IMR-90 (cell line): ENCODE data around the gene SECTM1. TPM values are rescaled to one million over a fixed set of nuclear protein-coding genes. Genes with fewer than 3 reads are reported as not detected.

Experiments
- ATAC-seq: fragments of 200-7000 bp; cut with Tn5 transposase; 2 replicates; pipeline ENCODE4 v1.9.1; 2020; ENCODE audit warnings: low read depth, mild to moderate bottlenecking, moderate library complexity
- BruUV-seq: library from RNA; stranded (reverse); fragments of 400-500 nt; replicated peaks from 2 replicates; lab custom pipeline; 2021; lab: Mats Ljungman, UMichigan
- CTCF ChIA-PET: fragments of 300-600 bp; formaldehyde crosslinking; extraction: SDS; loops from one replicate; lab custom pipeline; 2021; ENCODE audit warnings: antibody characterized with exemption; lab: Yijun Ruan, JAX
- POLR2A ChIA-PET: fragments of 300-600 bp; sonication (Branson Sonifier 250); formaldehyde crosslinking; loops from one replicate; lab custom pipeline; 2022; ENCODE audit warnings: antibody characterized with exemption; ENCODE audit not compliant: unreplicated experiment; lab: Charles Lee
- DNase-seq: peaks from one replicate; pipeline ENCODE4 v3.0.0; 2013
- H2AFZ ChIP-seq: replicated peaks from 2 replicates; pipeline ENCODE3; 2013; ENCODE audit warnings: low read length, mild to moderate bottlenecking; ENCODE audit not compliant: poor library complexity
- H2AK5ac ChIP-seq: 2 replicates; pipeline ENCODE4 v1.6.1; 2013; ENCODE audit warnings: low read depth, low read length, inconsistent platforms
- H2AK9ac ChIP-seq: replicated peaks from 2 replicates; pipeline ENCODE3; 2013; ENCODE audit warnings: mild to moderate bottlenecking, low read depth, low read length, moderate library complexity; ENCODE audit not compliant: poor library complexity
- H2BK120ac ChIP-seq: 2 replicates; pipeline ENCODE4 v1.6.1; 2013; ENCODE audit warnings: low read depth, low read length, inconsistent platforms
- H2BK15ac ChIP-seq: 3 replicates; pipeline ENCODE4 v1.6.1; 2013; ENCODE audit warnings: low read depth, low read length, inconsistent platforms
- H2BK20ac ChIP-seq: 2 replicates; pipeline ENCODE4 v1.6.1; 2013; ENCODE audit warnings: low read depth, mild to moderate bottlenecking, inconsistent platforms, low read length, moderate library complexity
- H2BK5ac ChIP-seq: 2 replicates; pipeline ENCODE4 v1.6.1; 2013; ENCODE audit warnings: mild to moderate bottlenecking, low read depth, low read length, inconsistent platforms; ENCODE audit not compliant: poor library complexity, severe bottlenecking
- H3K14ac ChIP-seq: replicated peaks from 2 replicates; pipeline ENCODE4 v1.6.1; 2013; ENCODE audit warnings: low read depth, low read length, inconsistent platforms
- H3K18ac ChIP-seq: 2 replicates; pipeline ENCODE4 v1.6.1; 2013; ENCODE audit warnings: low read depth, low read length, control low read depth
- H3K23ac ChIP-seq: 2 replicates; pipeline ENCODE4 v1.6.1; 2013; ENCODE audit warnings: low read depth, low read length, inconsistent platforms
- H3K27ac ChIP-seq: 2 replicates; pipeline ENCODE4 v1.5.1; 2013; ENCODE audit warnings: mild to moderate bottlenecking, control low read depth, low read length; ENCODE audit not compliant: insufficient read depth
- H3K27me3 ChIP-seq: 2 replicates; pipeline ENCODE4 v1.6.1; 2013; ENCODE audit warnings: low read length; ENCODE audit not compliant: control insufficient read depth, insufficient read depth
- H3K36me3 ChIP-seq: 2 replicates; pipeline ENCODE4 v1.6.1; 2013; ENCODE audit warnings: low read length, mixed read lengths; ENCODE audit not compliant: control insufficient read depth, insufficient read depth
- H3K4ac ChIP-seq: 2 replicates; pipeline ENCODE4 v1.6.1; 2013; ENCODE audit warnings: low read depth, low read length, inconsistent platforms
- H3K4me1 ChIP-seq: 2 replicates; pipeline ENCODE4 v1.6.1; 2013; ENCODE audit warnings: low read length, mixed read lengths; ENCODE audit not compliant: control insufficient read depth, insufficient read depth
- H3K4me2 ChIP-seq: 2 replicates; pipeline ENCODE4 v1.6.1; 2013; ENCODE audit warnings: low read depth, mild to moderate bottlenecking, control low read depth, low read length, moderate library complexity
- H3K4me3 ChIP-seq: 2 replicates; pipeline ENCODE4 v1.5.1; 2013; ENCODE audit warnings: low read depth, mild to moderate bottlenecking, control low read depth, low read length, moderate library complexity; ENCODE audit not compliant: insufficient read depth
- H3K56ac ChIP-seq: 2 replicates; pipeline ENCODE4 v1.6.1; 2013; ENCODE audit warnings: low read length, inconsistent platforms; ENCODE audit not compliant: insufficient read depth; ENCODE audit errors: extremely low read depth
- H3K79me1 ChIP-seq, 2 experiments: 2 replicates each; pipeline ENCODE4 v1.6.1; 2013; ENCODE audit warnings: low read length in 2 of 2, inconsistent platforms in 1 of 2, low read depth in 1 of 2
- H3K9ac ChIP-seq: 2 replicates; pipeline ENCODE4 v1.6.1; 2013; ENCODE audit warnings: low read depth, low read length, control low read depth
- H3K9me1 ChIP-seq: 2 replicates; pipeline ENCODE4 v1.6.1; 2013; ENCODE audit warnings: low read length, inconsistent platforms; ENCODE audit not compliant: insufficient read depth
- H3K9me3 ChIP-seq: 2 replicates; pipeline ENCODE4 v1.6.1; 2013; ENCODE audit warnings: low read length; ENCODE audit not compliant: control insufficient read depth, insufficient read depth
- H4K20me1 ChIP-seq: 2 replicates; pipeline ENCODE4 v1.6.1; 2013; ENCODE audit warnings: low read length, inconsistent platforms; ENCODE audit not compliant: insufficient read depth
- H4K5ac ChIP-seq: 2 replicates; pipeline ENCODE4 v1.6.1; 2013; ENCODE audit warnings: mild to moderate bottlenecking, low read depth, low read length, control low read depth
- H4K8ac ChIP-seq, 2 experiments: 2 replicates each; pipeline ENCODE4 v1.6.1; 2013; ENCODE audit warnings: low read depth in 2 of 2, low read length in 2 of 2, control low read depth in 1 of 2, inconsistent platforms in 1 of 2
- H4K91ac ChIP-seq: 2 replicates; pipeline ENCODE4 v1.6.1; 2013; ENCODE audit warnings: low read depth, low read length, inconsistent platforms; ENCODE audit not compliant: insufficient read depth
- POLR2A ChIP-seq: IDR thresholded peaks from 2 replicates; pipeline ENCODE4 v1.6.1; 2012; ENCODE audit warnings: mild to moderate bottlenecking, low read depth, low read length
- WGBS, 2 experiments: methylation state at CpG; one replicate each; pipeline versions ENCODE4 v1.1.5 to v1.1.7; 2013; ENCODE audit warnings: missing lambda C conversion rate in 2 of 2; ENCODE audit not compliant: insufficient read length in 1 of 2; ENCODE audit errors: extremely low coverage in 2 of 2; 5-methylcytosine and 5-hydroxymethylcytosine counted together
- dilution Hi-C: fragments of 300-500 bp; cut with HindIII; formaldehyde crosslinking; loops from one replicate; pipeline ENCODE4 v1.14.3; 2018; ENCODE audit warnings: low sequenced_read_pairs; ENCODE audit not compliant: unreplicated experiment
- in situ Hi-C: fragments of 300-500 bp; cut with MboI; formaldehyde crosslinking; loops from 3 replicates; pipeline ENCODE4 v1.14.3; 2019; ENCODE audit warnings: low sequenced_read_pairs, inconsistent platforms, mixed read lengths
- intact Hi-C: fragments of 100-400 bp; cut with micrococcal nuclease; formaldehyde crosslinking; loops from 2 replicates; pipeline ENCODE4 v1.10.0; 2022
- polyA plus RNA-seq, 3 experiments: library from polyadenylated mRNA; depleted of rRNA; stranded (reverse); fragments of >200 nt; gene quantifications; 2 replicates each; pipeline ENCODE4 v1.2.3, GENCODE V29; 2012; ENCODE audit warnings: low replicate concordance in 1 of 3
- total RNA-seq: library from RNA; depleted of rRNA; stranded (reverse); fragments of >200 nt; gene quantifications from 2 replicates; pipeline ENCODE4 v1.2.3, GENCODE V29; 2012

The SECTM1 gene
- total and polyA plus RNA-seq, 2 of the 4 experiments (the other 2 are of a cell fraction) = 2.3 to 4.4 TPM

GRCh38 chr17:82366749-82367148 lies 33.2 kb upstream of the SECTM1 start:
- no peaks in the 10 kb centered on the region for H3K9me1 ChIP-seq

More at GRCh38 chr17:82366749-82367148, 33.2 kb upstream of the SECTM1 start:
- in situ Hi-C loops = no loop called here
- H3K23ac ChIP-seq = no peak overlapping the region
- H3K4me2 ChIP-seq = no peak overlapping the region
- intact Hi-C loops = no loop called here
- no peaks in the 10 kb centered on the region for H3K36me3 ChIP-seq
- H3K9ac ChIP-seq = no peak overlapping the region
- no peak for ATAC-seq
- dilution Hi-C loops = no loop called here
- no peaks in the 10 kb centered on the region for H3K9me3 ChIP-seq
- H3K79me1 ChIP-seq = no peaks in the 10 kb centered on the region
- BruUV-seq = no TSS peak
- H3K56ac ChIP-seq = no peak overlapping the region
- no peaks in the 10 kb centered on the region for H4K20me1 ChIP-seq
- no peak for TF ChIP-seq POLR2A
- ChIA-PET POLR2A (no interaction called here), CTCF (no interaction called here)
- no peak overlapping the region for H2BK120ac ChIP-seq
- DNase-seq = no peak
- H2AK9ac ChIP-seq = no peak overlapping the region
- H3K27me3 ChIP-seq = peaks cover 37% of the 10 kb centered on the region
- H4K5ac ChIP-seq = no peak overlapping the region
- H4K8ac ChIP-seq = no peak overlapping the region
- H3K18ac ChIP-seq = no peak overlapping the region
- no peak overlapping the region for H3K14ac ChIP-seq
- H3K4me3 ChIP-seq = no peak overlapping the region
- H4K91ac ChIP-seq = no peak overlapping the region
- no peak overlapping the region for H2BK20ac ChIP-seq
- no peak overlapping the region for H2BK15ac ChIP-seq
- no peak overlapping the region for H3K27ac ChIP-seq
- H3K4ac ChIP-seq = no peak overlapping the region
- H2BK5ac ChIP-seq = no peak overlapping the region
- no peak overlapping the region for H2AK5ac ChIP-seq
- H2AFZ ChIP-seq = no peak overlapping the region
- no CpG with 5 or more reads among the region's 7 CpGs for WGBS, 2 experiments
- no peaks in the 10 kb centered on the region for H3K4me1 ChIP-seq
